ENCODE measurements around the gene ARHGAP4. TPM values are rescaled to one million over a fixed set of nuclear protein-coding genes. Genes with fewer than 3 reads are reported as not detected.

ARHGAP4 gene
- total RNA-seq, 1 experiment from 2014 or later = 67.4 TPM

GRCh38 chrX:153921511-153922446 lies 4.3 kb downstream of the ARHGAP4 start:
- Histone ChIP-seq H3K27ac (ENCODE audit: low read depth, low read length) (no peak overlapping the region), H3K27me3 (ENCODE audit: insufficient read depth, low read length) (no peaks in the 10 kb centered on the region), H3K36me3 (ENCODE audit: control insufficient read depth in 1 of 2, insufficient read depth in 2 of 2, low read length in 2 of 2) (peaks cover 3 to 5% of the 10 kb centered on the region in 2 experiments; a peak in 2 of 4 replicates), H3K4me3 (replicated peaks in 1 of 2; ENCODE audit: low read depth in 1 of 2, low read length in 2 of 2) (no peak overlapping the region), H3K9me2 (ENCODE audit: insufficient read depth) (no peaks in the 10 kb centered on the region), H2AFZ (ENCODE audit: low read depth, low read length, poor library complexity, severe bottlenecking) (no peak overlapping the region), H3K9me3 (ENCODE audit: control insufficient read depth in 1 of 2, insufficient read depth in 1 of 2, low read depth in 1 of 2, low read length in 2 of 2) (no peaks in the 10 kb centered on the region), H3K4me1 (ENCODE audit: control insufficient read depth in 1 of 2, insufficient read depth in 2 of 2, low read length in 2 of 2) (peaks cover 8 to 23% of the 10 kb centered on the region in 2 experiments), H3K79me2 (ENCODE audit: insufficient read depth, low read length) (peaks cover 27% of the 10 kb centered on the region; the same call in 1 of the 2 replicates), H3K9ac (ENCODE audit: low read length) (no peak overlapping the region), H3K4me2 (ENCODE audit: low read length) (no peak overlapping the region), H4K20me1 (ENCODE audit: insufficient read depth) (no peaks in the 10 kb centered on the region)
- intact Hi-C loops (cut with micrococcal nuclease) = no loop called here
- no peak for TF ChIP-seq MAX (IDR thresholded peaks at IDR 0.05)
- POLR2A ChIA-PET = no interaction called here
- DNase-seq (ENCODE audit: low read depth, low spot score) (no peak), ATAC-seq (no peak)
- RAD21 ChIA-PET (ENCODE audit: low non-redundant PET in 1 of 2, low total read pairs in 2 of 2, uncharacterized antibody in 2 of 2, unreplicated experiment in 2 of 2) = no interaction called here
- CTCF ChIA-PET = no interaction called here
- BruUV-seq (replicated peaks) = no TSS peak

GRCh38 chrX:153921070-153921469 lies 5.0 kb downstream of the ARHGAP4 start:
- Histone ChIP-seq H3K9me3 (ENCODE audit: control insufficient read depth in 1 of 2, insufficient read depth in 1 of 2, low read depth in 1 of 2, low read length in 2 of 2) (no peaks in the 10 kb centered on the region), H3K27me3 (ENCODE audit: insufficient read depth, low read length) (no peaks in the 10 kb centered on the region), H3K36me3 (ENCODE audit: control insufficient read depth in 1 of 2, insufficient read depth in 2 of 2, low read length in 2 of 2) (peaks cover 3 to 5% of the 10 kb centered on the region in 2 experiments; a peak in 2 of 4 replicates), H3K9me2 (ENCODE audit: insufficient read depth) (no peaks in the 10 kb centered on the region), H3K4me3 (replicated peaks in 1 of 2; ENCODE audit: low read depth in 1 of 2, low read length in 2 of 2) (no peak overlapping the region), H2AFZ (ENCODE audit: low read depth, low read length, poor library complexity, severe bottlenecking) (no peak overlapping the region), H3K4me2 (ENCODE audit: low read length) (no peak overlapping the region), H3K79me2 (ENCODE audit: insufficient read depth, low read length) (peaks cover 27% of the 10 kb centered on the region; the same call in 1 of the 2 replicates), H3K4me1 (ENCODE audit: control insufficient read depth in 1 of 2, insufficient read depth in 2 of 2, low read length in 2 of 2) (peaks cover 8 to 17% of the 10 kb centered on the region in 2 experiments), H3K9ac (ENCODE audit: low read length) (no peak overlapping the region), H4K20me1 (ENCODE audit: insufficient read depth) (no peaks in the 10 kb centered on the region), H3K27ac (ENCODE audit: low read depth, low read length) (no peak overlapping the region)
- ATAC-seq (no peak), DNase-seq (ENCODE audit: low read depth, low spot score) (no peak)
- TF ChIP-seq SRF (IDR thresholded peaks at IDR 0.05; ENCODE audit: low read depth) (no peak), ZBTB33 (IDR thresholded peaks at IDR 0.05; ENCODE audit: extremely low read depth, insufficient replicate concordance, low read length) (no peak), FOSL1 (IDR thresholded peaks at IDR 0.05; ENCODE audit: low read depth) (no peak), YY1 (IDR thresholded peaks at IDR 0.05; ENCODE audit: extremely low read depth, insufficient replicate concordance, low read depth, low read length) (no peak), ELF1 (IDR thresholded peaks at IDR 0.05; ENCODE audit: borderline replicate concordance, low read depth) (no peak), CBX3 (IDR thresholded peaks at IDR 0.05; ENCODE audit: low read depth) (no peak), POLR2A (IDR thresholded peaks at IDR 0.05; ENCODE audit: borderline replicate concordance, extremely low read depth, insufficient read depth, insufficient read length) (no peak), EZH2 (IDR thresholded peaks at IDR 0.05) (no peak), JUND (IDR thresholded peaks at IDR 0.05) (no peak), POLR2AphosphoS5 (IDR thresholded peaks at IDR 0.05; ENCODE audit: low read depth, low read length) (no peak), REST (IDR thresholded peaks at IDR 0.05; ENCODE audit: low read depth) (no peak), EZH2phosphoT487 (IDR thresholded peaks at IDR 0.05; ENCODE audit: borderline replicate concordance) (no peak)
- intact Hi-C loops (cut with micrococcal nuclease) = no loop called here
- BruUV-seq (replicated peaks) = no TSS peak
- ChIA-PET POLR2A (no interaction called here), CTCF (no interaction called here), RAD21 (ENCODE audit: low non-redundant PET in 1 of 2, low total read pairs in 2 of 2, uncharacterized antibody in 2 of 2, unreplicated experiment in 2 of 2) (no interaction called here)
